ENCODE data around the gene RNASEH2A. TPM values are rescaled to one million over a fixed set of nuclear protein-coding genes. Genes with fewer than 3 reads are reported as not detected.

Gene RNASEH2A
- total RNA-seq (2014; rRNA removed; shearing (Covaris generic)) = 85.4 and 104 TPM in 2 replicates

DNA sequence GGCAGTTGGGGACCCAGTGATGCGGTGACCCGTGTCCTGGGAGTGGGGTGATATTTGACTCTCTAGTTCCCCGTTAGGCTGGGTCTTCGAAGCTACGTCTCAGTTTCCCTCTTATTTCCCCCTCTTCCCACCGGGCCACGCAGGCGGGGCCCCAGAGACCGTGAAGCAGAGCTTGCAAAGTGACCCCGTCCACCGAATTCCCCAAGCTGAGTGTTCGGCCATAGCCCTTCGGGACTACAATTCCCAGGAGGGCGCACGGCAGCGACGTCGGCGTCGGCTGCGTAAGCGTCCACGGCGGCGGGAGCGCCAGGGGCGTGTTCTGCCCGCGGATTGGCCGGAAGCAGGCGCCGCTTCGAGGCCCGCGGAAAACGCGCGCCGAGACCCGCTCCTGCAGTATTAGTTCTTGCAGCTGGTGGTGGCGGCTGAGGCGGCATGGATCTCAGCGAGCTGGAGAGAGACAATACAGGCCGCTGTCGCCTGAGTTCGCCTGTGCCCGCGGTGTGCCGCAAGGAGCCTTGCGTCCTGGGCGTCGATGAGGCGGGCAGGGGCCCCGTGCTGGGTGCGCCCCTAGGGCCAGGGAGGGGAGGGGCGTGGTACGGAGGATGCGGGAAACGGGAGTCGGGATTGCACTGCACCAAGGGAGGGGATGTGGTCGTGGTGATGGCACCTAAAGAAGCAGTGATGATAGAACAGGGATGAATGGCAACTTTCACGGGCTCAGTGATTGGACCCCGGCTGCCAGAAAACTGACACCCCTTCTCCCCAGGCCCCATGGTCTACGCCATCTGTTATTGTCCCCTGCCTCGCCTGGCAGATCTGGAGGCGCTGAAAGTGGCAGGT is at the start of gene RNASEH2A:
RNASEH2A (plus strand) TSS at position 343 of the 840 bp plus-strand sequence; CDS start at position 433, 90 bp downstream.
- H3K27me3 ChIP-seq (ENCODE audit: control insufficient read depth, insufficient read depth, low read length) = peaks cover 9% of the 10 kb centered on the region
- peak; percentile 97 for DNase-seq
- H3K4me3 ChIP-seq (ENCODE audit: insufficient read depth, low read depth, low read length) = peak within 1 kb of the TSS; percentile 85
- peaks cover 3% of the 10 kb centered on the region for H3K36me3 ChIP-seq (replicated peaks; ENCODE audit: control insufficient read depth, insufficient read depth, low read length)

DNA sequence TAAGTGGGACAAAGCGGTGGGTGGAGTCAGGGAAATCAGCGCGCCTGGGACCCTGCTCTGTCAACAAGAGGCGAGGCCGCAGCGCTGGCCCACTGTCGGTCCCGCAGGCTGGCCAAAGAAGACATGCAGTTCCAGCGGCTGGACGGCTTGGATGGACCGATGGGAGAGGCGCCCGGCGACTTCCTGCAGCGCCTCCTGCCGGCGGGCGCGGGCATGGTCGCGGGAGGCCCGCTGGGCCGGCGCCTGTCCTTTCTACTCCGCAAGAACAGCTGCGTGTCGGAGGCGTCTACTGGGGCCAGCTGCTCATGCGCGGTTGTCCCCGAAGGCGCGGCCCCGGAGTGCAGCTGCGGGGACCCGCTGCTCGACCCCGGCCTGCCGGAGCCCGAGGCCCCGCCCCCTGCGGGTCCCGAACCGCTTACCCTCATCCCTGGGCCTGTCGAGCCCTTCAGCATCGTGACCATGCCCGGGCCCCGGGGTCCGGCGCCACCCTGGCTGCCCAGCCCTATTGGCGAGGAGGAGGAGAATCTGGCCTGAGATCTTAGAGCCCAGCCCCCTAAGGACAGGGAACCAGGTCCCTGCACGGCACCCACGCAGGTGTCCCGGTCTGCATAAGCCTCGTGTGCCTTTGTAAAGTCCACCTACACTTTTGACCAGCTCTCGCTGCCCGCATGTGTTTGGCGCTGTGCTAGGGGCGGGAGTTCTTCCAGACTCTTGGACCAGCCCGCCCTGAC is 48.7 kb upstream of the RNASEH2A start:
- Histone ChIP-seq H3K36me3 (replicated peaks; ENCODE audit: control insufficient read depth, insufficient read depth, low read length) (peaks cover 3% of the 10 kb centered on the region; the same call in 1 of the 2 replicates), H3K4me3 (ENCODE audit: insufficient read depth, low read depth, low read length) (peak overlapping the region; percentile 39), H3K27me3 (ENCODE audit: control insufficient read depth, insufficient read depth, low read length) (peaks cover 8% of the 10 kb centered on the region; the same call in 1 of the 2 replicates)
- DNase-seq = peak; percentile 98

DNA sequence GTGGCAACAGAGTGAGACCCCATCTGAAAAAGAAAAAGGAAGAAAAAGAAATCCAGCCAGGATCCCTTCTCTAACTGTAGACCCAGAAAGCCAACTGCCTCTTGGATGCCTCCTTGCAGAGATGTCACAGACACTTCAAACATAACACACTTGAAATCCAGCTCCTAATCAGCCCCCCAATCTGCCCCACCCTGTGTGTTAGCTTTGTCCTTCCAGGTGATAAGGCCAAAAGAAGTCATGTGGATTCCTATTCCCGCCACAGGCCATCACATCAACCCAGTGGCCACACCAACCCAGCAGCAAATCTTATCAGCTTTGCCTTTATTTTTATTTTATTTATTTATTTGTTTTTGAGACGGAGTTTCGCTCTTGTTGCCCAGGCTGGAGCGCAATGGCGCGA is 46.7 kb upstream of the RNASEH2A start:
- Histone ChIP-seq H3K36me3 (replicated peaks; ENCODE audit: control insufficient read depth, insufficient read depth, low read length) (peaks cover 11% of the 10 kb centered on the region), H3K27me3 (ENCODE audit: control insufficient read depth, insufficient read depth, low read length) (peaks cover 5% of the 10 kb centered on the region; the same call in 1 of the 2 replicates)
- DNase-seq = no peak

DNA sequence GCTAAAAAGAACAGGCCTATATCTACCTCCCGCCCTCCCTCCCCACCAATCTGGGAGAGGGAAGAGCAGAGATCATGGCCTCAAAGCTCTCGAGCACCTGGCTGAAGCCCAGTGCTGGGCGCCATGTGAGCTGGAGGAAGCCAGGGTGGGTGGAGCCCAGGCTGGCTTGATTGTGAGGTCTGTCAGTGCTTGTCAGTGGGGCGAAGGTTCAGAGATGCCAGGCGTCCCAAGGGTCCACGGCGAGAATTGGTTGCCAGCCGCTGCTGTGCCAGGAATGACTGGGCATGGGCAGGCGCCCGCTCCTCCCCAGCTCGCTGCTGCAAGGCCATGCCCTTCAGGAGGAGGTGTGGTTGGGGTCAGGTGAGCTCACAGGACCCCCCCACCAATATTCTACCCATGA is 43.3 kb upstream of the RNASEH2A start:
- Histone ChIP-seq H3K4me3 (ENCODE audit: insufficient read depth, low read depth, low read length) (no peak overlapping the region), H3K36me3 (replicated peaks; ENCODE audit: control insufficient read depth, insufficient read depth, low read length) (peaks cover 13% of the 10 kb centered on the region), H3K27me3 (ENCODE audit: control insufficient read depth, insufficient read depth, low read length) (peaks cover 3% of the 10 kb centered on the region; the same call in 1 of the 2 replicates)
- DNase-seq = no peak

More for the DNA sequence above, 46.7 kb upstream of the RNASEH2A start:
- H3K4me3 ChIP-seq (ENCODE audit: insufficient read depth, low read depth, low read length) = no peak overlapping the region

DNA sequence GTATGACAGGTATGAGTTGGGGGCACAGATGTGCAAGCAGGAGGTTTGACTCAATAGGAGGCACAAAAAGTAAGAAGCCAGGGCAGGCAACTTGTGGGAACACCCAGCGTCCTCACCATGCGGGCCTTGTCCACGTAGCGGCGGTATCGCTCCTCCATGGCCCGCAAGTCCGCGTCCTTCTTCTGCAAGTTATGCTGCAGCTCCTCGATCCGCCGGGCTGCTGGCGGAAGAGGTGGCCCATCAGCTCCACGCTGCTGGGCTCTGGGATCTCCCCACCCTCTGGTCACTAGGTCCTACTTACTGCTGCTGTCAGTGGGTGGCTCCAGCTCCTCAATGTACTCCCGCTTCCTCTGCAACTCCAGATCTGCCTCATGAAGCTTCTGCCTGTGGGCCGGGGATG is 41.7 kb upstream of the RNASEH2A start:
- DNase-seq = no peak
- H3K36me3 ChIP-seq (replicated peaks; ENCODE audit: control insufficient read depth, insufficient read depth, low read length) = peaks cover 13% of the 10 kb centered on the region
- H3K4me3 ChIP-seq (ENCODE audit: insufficient read depth, low read depth, low read length) = no peak overlapping the region
- H3K27me3 ChIP-seq (ENCODE audit: control insufficient read depth, insufficient read depth, low read length) = peaks cover 2% of the 10 kb centered on the region; the same call in 1 of the 2 replicates

DNA sequence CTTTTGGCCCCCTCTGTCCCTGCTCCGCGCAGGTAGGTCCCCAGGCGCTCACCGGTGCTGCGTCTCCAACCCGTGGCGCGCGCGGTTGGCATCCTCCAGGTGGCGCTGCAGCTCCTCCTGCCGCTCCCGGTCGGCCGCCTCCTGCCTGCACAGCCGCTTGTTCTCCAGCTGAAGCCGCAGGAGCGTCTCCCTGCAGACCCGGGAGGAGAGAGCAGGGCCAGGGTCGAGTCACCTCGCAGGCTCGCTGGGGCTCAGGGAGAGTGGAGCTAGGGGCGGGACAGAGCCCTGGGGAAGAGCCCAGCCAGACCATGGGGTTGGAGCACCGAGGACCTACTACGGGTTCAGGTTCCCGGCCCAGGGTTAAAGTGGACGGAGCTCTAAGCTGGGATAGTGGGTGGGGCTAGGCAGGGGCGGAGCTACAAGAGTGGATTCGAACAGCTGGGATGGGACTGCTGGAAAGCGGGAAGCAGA is 40.3 kb upstream of the RNASEH2A start:
- Histone ChIP-seq H3K4me3 (ENCODE audit: insufficient read depth, low read depth, low read length) (peak overlapping the region; percentile 48), H3K27me3 (ENCODE audit: control insufficient read depth, insufficient read depth, low read length) (peaks cover 4% of the 10 kb centered on the region; the same call in 1 of the 2 replicates), H3K36me3 (replicated peaks; ENCODE audit: control insufficient read depth, insufficient read depth, low read length) (peaks cover 14% of the 10 kb centered on the region)
- DNase-seq = peak; percentile 91

DNA sequence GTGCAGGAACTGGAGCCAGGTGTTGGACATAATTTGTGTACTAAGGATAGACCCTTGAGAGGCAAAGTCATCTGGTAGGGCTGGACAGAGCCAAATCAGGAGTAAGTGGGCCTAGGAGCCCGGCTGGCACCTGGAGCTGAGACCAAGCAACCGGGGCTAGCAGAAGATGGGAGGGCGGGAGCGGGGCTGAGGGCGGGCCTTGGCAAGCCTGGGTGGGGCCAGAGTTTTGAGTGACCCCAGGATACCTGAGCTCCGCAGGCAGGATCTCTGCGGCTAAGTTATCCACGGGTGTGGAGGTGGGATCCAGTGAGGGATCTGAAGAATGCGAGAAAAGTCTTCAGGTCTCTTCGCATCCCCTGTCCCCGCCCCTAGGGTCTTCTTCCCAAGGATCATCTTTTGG is 39.2 kb upstream of the RNASEH2A start:
- DNase-seq = peak; percentile 67
- peaks cover 13% of the 10 kb centered on the region for H3K36me3 ChIP-seq (replicated peaks; ENCODE audit: control insufficient read depth, insufficient read depth, low read length)
- no peak overlapping the region for H3K4me3 ChIP-seq (ENCODE audit: insufficient read depth, low read depth, low read length)
- peaks cover 4% of the 10 kb centered on the region; the same call in 1 of the 2 replicates for H3K27me3 ChIP-seq (ENCODE audit: control insufficient read depth, insufficient read depth, low read length)

DNA sequence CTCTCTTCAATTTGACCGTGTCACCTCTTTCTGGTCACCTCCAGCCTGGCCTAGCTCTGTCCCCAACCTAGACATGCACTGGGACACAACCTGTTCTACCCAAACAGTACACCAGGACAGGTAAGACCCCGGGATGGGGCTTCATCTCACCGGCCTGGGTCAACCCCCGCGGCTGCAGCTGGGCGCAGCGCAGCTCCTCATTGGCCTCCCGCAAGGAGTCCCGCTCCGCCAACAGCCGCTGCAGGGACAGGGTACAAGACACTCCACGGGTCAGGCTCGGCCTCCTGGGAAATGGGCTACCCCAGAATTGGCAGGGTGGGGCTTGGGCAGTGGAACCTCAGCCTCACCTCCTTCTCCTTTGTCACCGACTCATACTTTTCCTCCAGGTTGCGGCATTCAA is 38.7 kb upstream of the RNASEH2A start:
- DNase-seq = no peak
- Histone ChIP-seq H3K4me3 (ENCODE audit: insufficient read depth, low read depth, low read length) (no peak overlapping the region), H3K27me3 (ENCODE audit: control insufficient read depth, insufficient read depth, low read length) (peaks cover 4% of the 10 kb centered on the region; the same call in 1 of the 2 replicates), H3K36me3 (replicated peaks; ENCODE audit: control insufficient read depth, insufficient read depth, low read length) (peaks cover 12% of the 10 kb centered on the region)

DNA sequence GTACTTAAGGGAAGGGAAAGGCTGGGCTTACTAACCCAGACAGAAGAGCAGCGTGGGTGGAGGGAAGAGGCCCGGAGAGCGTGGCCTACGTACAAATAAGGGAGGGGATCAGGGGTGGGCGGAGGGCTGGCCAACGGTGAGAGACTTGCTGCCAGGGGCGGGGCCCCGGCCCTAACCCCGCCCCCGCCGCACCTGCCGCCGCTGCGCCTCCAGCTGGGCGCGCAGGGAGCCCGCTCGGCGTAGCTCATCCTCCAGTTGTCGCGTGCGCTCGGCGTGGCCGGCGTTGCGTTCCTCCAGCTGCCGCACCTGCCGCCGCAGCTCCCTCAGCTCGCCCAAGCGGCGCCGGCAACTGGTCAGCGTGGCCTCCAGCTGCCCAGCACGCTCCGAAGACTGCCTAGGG is 36.7 kb upstream of the RNASEH2A start:
- H3K27me3 ChIP-seq (ENCODE audit: control insufficient read depth, insufficient read depth, low read length) = peaks cover 4% of the 10 kb centered on the region; the same call in 1 of the 2 replicates
- no peak overlapping the region; the same call in 1 of the 2 replicates for H3K4me3 ChIP-seq (ENCODE audit: insufficient read depth, low read depth, low read length)
- H3K36me3 ChIP-seq (replicated peaks; ENCODE audit: control insufficient read depth, insufficient read depth, low read length) = peaks cover 6% of the 10 kb centered on the region
- DNase-seq = peak; percentile 99

DNA sequence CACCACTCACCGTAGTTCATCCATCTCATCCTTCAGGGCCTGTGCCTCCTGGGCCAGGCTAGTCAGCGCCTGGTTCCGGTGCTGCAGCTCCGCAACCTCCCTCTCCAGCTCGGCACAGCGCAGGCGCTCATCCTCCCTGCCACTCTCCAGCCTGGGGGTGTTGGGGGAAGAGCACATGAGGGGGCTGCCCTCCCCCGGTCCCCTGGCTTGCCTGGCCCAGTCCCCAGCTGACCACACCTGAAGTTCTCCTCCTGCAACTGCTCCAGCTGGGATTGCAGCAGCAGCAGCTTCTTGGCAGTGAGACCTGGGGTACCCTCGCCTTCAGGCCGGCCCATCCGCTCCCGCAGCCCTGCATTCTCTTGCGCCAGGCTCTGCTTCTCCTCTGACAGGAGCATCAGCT is 35.5 kb upstream of the RNASEH2A start:
- no peak for DNase-seq
- H3K27me3 ChIP-seq (ENCODE audit: control insufficient read depth, insufficient read depth, low read length) = peaks cover 1% of the 10 kb centered on the region; the same call in 1 of the 2 replicates
- no peak overlapping the region for H3K4me3 ChIP-seq (ENCODE audit: insufficient read depth, low read depth, low read length)
- peaks cover 4% of the 10 kb centered on the region for H3K36me3 ChIP-seq (replicated peaks; ENCODE audit: control insufficient read depth, insufficient read depth, low read length)

DNA sequence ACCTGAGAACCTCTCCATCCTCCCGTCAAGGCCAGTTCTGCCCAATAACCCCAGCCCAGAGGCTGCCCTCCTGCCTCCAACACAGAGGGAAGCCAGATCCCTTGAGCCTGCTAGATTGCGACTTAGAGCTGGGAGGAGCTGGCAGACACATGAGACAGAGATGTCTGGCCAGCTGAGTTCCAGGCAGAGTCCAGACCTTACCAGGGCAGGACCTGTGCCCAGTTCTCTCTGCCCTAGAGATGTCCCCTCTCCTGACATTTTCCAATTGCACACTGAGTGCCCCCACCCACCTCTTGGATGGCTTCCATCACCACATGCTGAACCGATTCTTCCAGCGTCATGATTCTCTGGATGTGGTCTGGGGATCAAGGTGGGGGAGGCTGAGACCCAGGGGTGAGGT is 34.1 kb upstream of the RNASEH2A start:
- Histone ChIP-seq H3K4me3 (ENCODE audit: insufficient read depth, low read depth, low read length) (no peak overlapping the region), H3K36me3 (replicated peaks; ENCODE audit: control insufficient read depth, insufficient read depth, low read length) (peaks cover 4% of the 10 kb centered on the region), H3K27me3 (ENCODE audit: control insufficient read depth, insufficient read depth, low read length) (peaks cover 1% of the 10 kb centered on the region; the same call in 1 of the 2 replicates)
- no peak for DNase-seq

DNA sequence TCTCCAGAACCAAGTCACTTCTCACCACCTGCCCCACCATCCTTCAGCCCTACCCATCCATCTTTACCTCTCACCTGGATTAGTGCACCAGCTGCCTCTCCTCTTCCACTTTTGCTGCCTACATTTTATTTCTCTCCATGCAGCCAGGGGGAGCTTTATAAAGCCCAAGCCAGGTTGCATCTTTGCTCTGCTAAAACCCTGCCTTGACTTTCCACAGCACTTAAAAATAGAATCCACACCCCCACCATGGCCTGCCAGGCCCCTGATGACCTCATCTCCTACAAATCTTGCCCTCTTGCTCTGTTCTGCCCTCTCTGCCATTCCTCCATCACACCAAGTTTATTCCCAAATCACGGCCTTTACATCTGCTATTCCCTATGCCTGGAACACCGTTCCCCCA is 32.8 kb upstream of the RNASEH2A start:
- H3K36me3 ChIP-seq (replicated peaks; ENCODE audit: control insufficient read depth, insufficient read depth, low read length) = peaks cover 4% of the 10 kb centered on the region
- peaks cover 1% of the 10 kb centered on the region; the same call in 1 of the 2 replicates for H3K27me3 ChIP-seq (ENCODE audit: control insufficient read depth, insufficient read depth, low read length)
- DNase-seq = no peak
- H3K4me3 ChIP-seq (ENCODE audit: insufficient read depth, low read depth, low read length) = no peak overlapping the region

DNA sequence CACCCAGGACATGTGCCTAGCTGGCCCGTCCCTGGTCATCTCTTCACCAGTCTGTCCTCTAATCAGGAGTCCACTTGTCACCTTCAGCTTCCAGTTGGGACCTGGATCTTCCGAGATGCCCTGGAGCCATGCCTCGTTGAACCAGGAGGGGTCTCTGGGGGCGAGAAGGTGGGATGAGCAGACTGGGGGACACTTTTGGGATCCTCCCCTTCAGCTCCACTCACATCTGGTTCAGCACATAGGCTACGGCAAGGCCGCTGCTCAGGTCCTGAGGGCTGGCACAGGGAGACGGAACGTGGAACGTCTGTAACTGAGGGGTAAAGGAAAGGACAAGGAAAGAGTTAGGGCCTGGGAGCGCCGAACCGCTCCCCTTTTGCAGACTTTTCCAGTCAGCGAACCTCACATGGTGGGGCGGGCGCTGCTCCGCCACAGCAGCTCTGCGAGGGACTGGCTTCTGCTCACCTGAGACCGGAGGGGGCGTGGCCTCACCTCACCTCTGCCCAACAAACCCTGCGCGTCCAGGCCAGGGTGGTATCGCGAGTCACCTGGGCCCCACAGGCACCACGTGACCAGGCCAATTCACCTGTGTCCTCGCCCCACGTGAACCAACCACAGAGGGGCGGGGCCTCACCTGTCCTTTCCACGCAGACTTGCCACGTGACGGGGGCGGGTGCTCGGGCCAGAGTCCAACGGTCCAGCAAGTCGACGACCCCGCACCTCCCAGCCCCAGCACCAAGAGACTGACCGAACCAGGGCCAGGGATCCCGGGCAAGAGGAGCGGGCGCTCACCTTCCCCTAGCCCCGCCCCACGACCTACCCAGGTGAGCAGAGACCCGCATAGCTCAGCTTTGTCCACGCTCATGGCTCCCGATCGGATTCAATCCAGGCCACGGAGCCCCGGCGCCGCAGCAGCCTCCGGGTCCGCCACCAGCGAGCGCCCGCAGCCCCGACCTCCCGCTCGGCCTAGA is 31.5 kb upstream of the RNASEH2A start, which contains the start of gene HOOK2:
HOOK2 (minus strand) TSS at position 965 of the 968 bp plus-strand sequence; CDS start at position 862, 103 bp downstream.
- DNase-seq = peak; percentile 96
- peak within 1 kb of the TSS; percentile 82 for H3K4me3 ChIP-seq (ENCODE audit: insufficient read depth, low read depth, low read length)
- peaks cover 4% of the 10 kb centered on the region for H3K36me3 ChIP-seq (replicated peaks; ENCODE audit: control insufficient read depth, insufficient read depth, low read length)
- peaks cover 1% of the 10 kb centered on the region; the same call in 1 of the 2 replicates for H3K27me3 ChIP-seq (ENCODE audit: control insufficient read depth, insufficient read depth, low read length)
